Stimulated activated naive CD8-positive, alpha-beta T cell treated with anti-CD3 and anti-CD28 coated beads, Interleukin-15, amount 100 ng/mL, for 72 hours (primary cell): ENCODE data around the gene DSG4.

Experiments used
- ATAC-seq: fragments of 150-1000 bp; cut with Tn5 transposase; 2 replicates; pipeline ENCODE4 v1.10.0; 2021; ENCODE audit warnings: mild to moderate bottlenecking, moderate library complexity
- DNase-seq, 2 donors: peaks; one replicate each; pipeline ENCODE4 v3.0.0; 2021 to 2022
- H3K27ac Mint-ChIP-seq, 2 donors: one replicate each; pipeline ENCODE4 v1.8.0; 2022; ENCODE audit warnings: mild to moderate bottlenecking in 2 of 2, mixed read lengths in 2 of 2, moderate library complexity in 2 of 2
- H3K27me3 Mint-ChIP-seq: one replicate; pipeline ENCODE4 v1.8.0; 2022; ENCODE audit warnings: mixed read lengths
- H3K4me1 Mint-ChIP-seq: one replicate; pipeline ENCODE4 v1.8.0; 2022; ENCODE audit warnings: mild to moderate bottlenecking, mixed read lengths
- H3K4me3 Mint-ChIP-seq, 2 donors: one replicate each; pipeline ENCODE4 v1.8.0; 2022; ENCODE audit warnings: mild to moderate bottlenecking in 2 of 2, mixed read lengths in 2 of 2, moderate library complexity in 1 of 2
- H3K9me3 Mint-ChIP-seq, 2 donors: one replicate each; pipeline ENCODE4 v1.8.0; 2022; ENCODE audit warnings: mixed read lengths in 2 of 2

Gene DSG4

DNA sequence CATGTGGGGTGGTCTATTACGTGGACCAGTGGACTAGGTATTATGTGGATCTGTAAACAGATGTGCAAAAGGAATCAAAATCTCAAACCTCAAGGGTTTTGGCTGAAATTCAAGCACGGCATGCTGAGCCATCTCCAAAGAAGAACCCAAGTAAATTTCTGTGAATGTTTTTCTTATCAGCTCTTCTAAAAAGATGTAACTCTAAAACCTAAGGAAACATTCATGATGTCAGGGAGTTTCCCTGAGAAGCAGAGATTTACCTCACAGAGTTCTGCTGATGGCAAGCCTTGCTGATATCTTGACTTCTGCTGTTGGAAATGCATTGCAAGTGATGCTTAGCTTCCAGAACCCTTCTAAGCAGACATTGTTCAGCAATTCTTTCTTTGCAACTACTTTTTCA lies 21.6 kb downstream of the DSG4 start:
- Mint-ChIP-seq H3K4me1 (no peaks in the 10 kb centered on the region), H3K27me3 (peaks cover 5% of the 10 kb centered on the region), H3K9me3 (no peaks in the 10 kb centered on the region), H3K27ac (no peak overlapping the region), H3K4me3 (no peak overlapping the region)
- DNase-seq (no peak), ATAC-seq (no peak)

DNA sequence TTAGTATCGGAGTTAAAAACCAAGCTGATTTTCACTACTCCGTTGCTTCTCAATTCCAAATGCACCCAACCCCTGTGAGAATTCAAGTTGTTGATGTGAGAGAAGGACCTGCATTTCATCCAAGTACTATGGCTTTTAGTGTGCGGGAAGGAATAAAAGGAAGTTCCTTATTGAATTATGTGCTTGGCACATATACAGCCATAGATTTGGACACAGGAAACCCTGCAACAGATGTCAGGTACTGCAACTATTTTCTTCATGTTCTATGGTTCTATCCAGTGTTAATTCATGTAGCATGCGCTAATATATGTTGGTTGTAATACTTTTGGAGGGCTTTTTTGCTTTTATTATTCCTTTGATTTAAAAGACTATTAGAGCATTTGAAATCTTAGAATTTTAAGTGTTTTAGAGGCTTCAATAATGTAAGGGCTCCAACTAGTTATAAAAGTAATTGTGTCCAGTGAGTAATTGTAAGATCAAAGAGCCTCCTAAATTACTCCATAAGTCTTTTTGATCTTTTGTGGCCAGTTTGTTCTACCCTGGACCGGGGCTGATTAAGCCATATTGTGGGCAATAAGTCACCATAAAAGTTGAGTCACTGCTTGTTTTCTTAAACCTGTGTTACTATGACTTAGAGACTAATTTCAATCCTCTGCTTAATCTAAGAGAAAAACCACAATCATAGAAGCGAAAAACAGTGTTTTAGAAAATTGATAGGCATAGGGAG lies 22.9 kb downstream of the DSG4 start:
- ATAC-seq, result no peak
- Mint-ChIP-seq H3K27me3 (peaks cover 5% of the 10 kb centered on the region), H3K27ac (no peak overlapping the region), H3K9me3 (no peaks in the 10 kb centered on the region), H3K4me1 (no peaks in the 10 kb centered on the region), H3K4me3 (no peak overlapping the region)
- DNase-seq, result no peak

DNA sequence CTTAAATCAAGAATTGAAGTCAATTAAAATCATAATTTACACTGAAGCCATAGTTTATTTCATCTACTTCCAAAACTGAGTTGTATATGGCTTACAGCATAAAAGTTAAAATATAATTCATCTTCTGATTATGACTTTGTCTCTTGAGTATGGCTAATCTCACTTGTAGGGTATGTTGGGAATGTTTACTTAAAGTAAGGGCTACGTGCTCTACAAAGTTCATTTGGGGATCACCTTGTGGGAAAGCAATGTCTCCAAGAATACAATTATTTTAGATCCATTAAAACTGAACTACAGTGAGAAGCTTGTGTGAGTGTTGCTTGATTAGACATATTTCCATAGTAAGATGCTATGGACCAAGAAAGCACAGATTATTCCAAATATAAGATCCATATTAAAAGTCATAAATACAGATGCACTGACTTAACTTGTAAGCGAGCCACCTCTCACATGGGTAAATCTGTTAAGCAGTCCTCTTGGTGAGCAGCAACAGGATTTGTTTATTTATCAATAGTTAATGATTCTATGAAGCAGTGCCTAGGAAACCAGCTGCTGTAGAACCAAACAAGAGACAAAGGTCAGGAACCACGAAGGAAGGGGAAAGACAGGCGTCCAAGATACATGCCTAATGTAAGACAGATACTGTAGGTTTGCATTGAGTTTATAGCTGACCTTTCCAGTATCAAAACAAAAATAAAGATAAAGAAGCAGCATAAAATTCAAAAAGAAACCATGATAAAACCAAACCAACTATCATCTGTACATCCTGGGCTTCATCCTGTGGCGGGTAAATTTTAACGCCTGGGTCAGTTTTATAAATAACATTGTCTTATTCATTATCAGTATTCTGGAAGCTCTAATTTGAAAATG lies 24.8 kb downstream of the DSG4 start:
- Mint-ChIP-seq H3K27me3 (peaks cover 5% of the 10 kb centered on the region), H3K9me3 (no peaks in the 10 kb centered on the region), H3K4me1 (no peaks in the 10 kb centered on the region), H3K27ac (no peak overlapping the region), H3K4me3 (no peak overlapping the region)
- ATAC-seq, result no peak
- no peak for DNase-seq

DNA sequence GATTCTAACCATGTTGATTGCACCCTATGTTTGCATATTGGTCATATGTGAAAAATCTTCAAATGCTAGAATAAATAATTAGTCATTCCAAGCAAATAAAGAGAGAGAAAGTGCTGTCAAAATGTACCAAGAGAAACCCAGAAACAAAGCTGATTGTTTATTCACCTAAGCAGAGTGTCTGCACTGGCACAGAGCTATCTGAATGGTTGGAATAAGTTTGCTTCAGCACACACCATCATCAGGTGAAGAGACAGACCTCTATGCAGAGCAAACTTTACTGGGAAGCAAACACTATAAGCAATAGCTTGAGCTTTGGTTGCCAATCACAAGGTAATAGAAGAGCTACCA lies 25.4 kb downstream of the DSG4 start:
- H3K4me3 Mint-ChIP-seq, result no peak overlapping the region
- no peaks in the 10 kb centered on the region for H3K4me1 Mint-ChIP-seq
- no peak for ATAC-seq
- H3K9me3 Mint-ChIP-seq, result peaks cover 0 to 3% of the 10 kb centered on the region in 2 donors
- DNase-seq, result no peak
- H3K27me3 Mint-ChIP-seq, result peaks cover 5% of the 10 kb centered on the region
- no peak overlapping the region for H3K27ac Mint-ChIP-seq

DNA sequence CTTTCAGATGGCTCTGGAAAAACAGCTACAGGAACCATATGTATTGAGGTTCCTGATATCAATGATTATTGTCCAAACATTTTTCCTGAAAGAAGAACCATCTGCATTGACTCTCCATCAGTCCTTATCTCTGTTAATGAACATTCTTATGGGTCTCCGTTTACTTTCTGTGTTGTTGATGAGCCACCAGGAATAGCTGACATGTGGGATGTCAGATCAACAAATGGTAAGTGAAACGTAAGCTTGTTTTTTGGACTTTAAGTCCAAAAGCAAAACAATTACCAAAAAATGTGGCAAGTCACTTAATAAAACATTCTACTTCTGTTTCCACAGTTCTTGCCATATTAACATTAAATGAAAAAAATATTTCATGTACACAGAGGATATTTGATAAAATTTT lies 26.8 kb downstream of the DSG4 start:
- Mint-ChIP-seq H3K9me3 (peaks cover 0 to 5% of the 10 kb centered on the region in 2 donors), H3K27ac (no peak overlapping the region), H3K4me3 (no peak overlapping the region), H3K4me1 (no peaks in the 10 kb centered on the region), H3K27me3 (peaks cover 5% of the 10 kb centered on the region)
- DNase-seq (no peak), ATAC-seq (no peak)

DNA sequence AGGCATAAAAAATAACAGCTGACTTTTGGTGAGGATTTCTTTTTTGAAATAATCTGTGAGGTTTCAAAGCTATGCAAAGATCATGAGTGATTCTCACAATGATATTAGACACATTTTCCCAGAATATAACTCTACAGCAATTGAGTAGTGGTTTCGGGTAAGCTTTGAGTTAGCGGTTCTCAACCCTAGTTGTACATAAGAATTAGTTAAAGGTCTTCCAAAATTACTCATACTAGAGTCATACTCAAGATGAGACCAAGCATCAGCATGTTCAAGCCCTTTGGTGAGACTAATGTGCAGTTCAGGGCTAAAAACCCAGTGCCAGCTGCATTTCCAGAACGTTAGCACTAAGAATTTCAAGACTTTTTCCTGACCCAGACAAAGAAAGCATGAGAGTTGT lies 31.1 kb downstream of the DSG4 start:
- no peak for DNase-seq
- no peaks in the 10 kb centered on the region for H3K4me1 Mint-ChIP-seq
- peaks cover 0 to 5% of the 10 kb centered on the region in 2 donors for H3K9me3 Mint-ChIP-seq
- no peak overlapping the region for H3K4me3 Mint-ChIP-seq
- H3K27me3 Mint-ChIP-seq, result peaks cover 5% of the 10 kb centered on the region
- no peak overlapping the region for H3K27ac Mint-ChIP-seq
- ATAC-seq, result no peak

DNA sequence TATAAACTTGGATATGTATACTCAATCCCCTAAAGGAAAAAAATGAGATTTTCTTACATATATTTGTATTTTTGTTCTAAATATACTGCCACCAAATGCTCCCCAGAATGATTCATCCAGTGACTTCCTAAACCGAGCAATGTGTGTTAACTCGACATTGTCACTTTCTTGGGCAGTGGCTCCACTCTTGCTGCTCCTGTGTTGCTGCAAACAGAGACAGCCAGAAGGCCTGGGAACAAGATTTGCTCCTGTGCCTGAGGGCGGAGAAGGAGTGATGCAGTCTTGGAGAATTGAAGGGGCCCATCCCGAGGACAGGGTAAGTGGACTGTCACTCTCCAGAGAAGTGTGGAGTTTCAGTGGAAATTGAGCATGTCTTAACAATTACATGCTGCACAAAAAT lies 32.7 kb downstream of the DSG4 start:
- DNase-seq (no peak), ATAC-seq (no peak)
- Mint-ChIP-seq H3K27me3 (no peaks in the 10 kb centered on the region), H3K4me3 (no peak overlapping the region), H3K27ac (no peak overlapping the region), H3K4me1 (no peaks in the 10 kb centered on the region), H3K9me3 (peaks cover 0 to 5% of the 10 kb centered on the region in 2 donors)

DNA sequence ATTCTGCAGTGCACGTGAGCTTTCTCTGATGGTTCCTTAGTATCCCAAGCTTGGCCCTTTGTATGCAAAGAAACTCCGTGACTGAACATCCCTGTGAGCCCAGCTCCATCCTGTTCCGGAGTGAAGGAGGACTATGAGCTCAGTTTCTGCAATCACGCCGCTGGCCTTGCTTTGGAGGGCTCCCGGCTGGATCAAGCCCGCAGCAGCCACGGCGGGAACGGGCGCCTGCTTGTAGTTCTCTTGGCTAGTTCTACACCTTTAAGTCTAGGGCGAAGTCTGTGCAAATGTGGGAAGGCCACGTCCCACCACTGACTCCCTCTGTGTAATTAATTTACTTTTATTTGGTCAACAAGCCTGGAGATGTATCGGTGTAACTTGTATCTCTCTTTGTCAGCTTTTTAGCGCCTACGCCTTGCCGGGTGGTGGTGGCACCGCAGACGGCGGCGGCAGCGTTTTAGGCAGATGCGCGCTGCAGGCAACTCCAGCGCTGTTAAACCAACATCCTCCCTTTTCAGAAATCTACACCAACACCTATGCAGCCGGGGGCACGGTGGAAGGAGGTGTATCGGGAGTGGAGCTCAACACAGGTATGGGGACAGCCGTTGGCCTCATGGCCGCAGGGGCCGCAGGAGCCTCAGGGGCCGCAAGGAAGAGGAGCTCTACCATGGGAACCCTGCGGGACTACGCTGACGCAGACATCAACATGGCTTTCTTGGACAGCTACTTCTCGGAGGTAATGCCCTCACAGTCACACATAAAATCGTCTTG lies 34.3 kb downstream of the DSG4 start:
- H3K4me1 Mint-ChIP-seq, result no peaks in the 10 kb centered on the region
- no peak for DNase-seq
- ATAC-seq, result no peak
- peaks cover 0 to 8% of the 10 kb centered on the region in 2 donors for H3K9me3 Mint-ChIP-seq
- no peak overlapping the region for H3K27ac Mint-ChIP-seq
- H3K27me3 Mint-ChIP-seq, result no peaks in the 10 kb centered on the region
- H3K4me3 Mint-ChIP-seq, result no peak overlapping the region

DNA sequence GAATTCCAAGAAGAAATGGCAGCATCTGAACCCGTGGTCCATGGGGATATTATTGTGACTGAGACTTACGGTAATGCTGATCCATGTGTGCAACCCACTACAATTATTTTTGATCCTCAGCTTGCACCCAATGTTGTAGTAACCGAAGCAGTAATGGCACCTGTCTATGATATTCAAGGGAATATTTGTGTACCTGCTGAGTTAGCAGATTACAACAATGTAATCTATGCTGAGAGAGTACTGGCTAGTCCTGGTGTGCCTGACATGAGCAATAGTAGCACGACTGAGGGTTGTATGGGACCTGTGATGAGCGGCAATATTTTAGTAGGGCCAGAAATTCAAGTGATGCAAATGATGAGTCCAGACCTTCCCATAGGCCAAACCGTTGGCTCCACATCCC lies 36.6 kb downstream of the DSG4 start:
- H3K27ac Mint-ChIP-seq, result no peak overlapping the region
- H3K4me3 Mint-ChIP-seq, result no peak overlapping the region
- no peaks in the 10 kb centered on the region for H3K4me1 Mint-ChIP-seq
- DNase-seq (no peak), ATAC-seq (no peak)
- H3K27me3 Mint-ChIP-seq, result no peaks in the 10 kb centered on the region
- peaks cover 0 to 4% of the 10 kb centered on the region in 2 donors for H3K9me3 Mint-ChIP-seq

DNA sequence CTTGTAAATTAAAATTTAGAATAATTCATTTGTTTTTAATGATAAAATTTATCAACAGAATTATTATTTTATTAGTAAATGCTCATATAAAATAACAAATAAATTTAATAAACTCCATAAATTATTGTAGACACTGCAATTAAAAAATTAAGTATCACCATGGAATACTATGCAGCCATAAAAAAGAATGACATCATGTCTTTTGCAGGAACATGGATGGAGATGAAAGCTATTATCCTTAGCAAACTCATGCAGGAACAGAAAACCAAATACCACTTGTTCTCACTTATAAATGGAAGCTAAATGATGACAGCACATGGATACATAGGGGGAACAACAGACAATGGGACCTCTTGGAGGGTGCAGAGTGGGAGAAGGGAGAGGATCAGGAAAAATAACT lies 41.3 kb downstream of the DSG4 start:
- DNase-seq (no peak), ATAC-seq (no peak)
- Mint-ChIP-seq H3K9me3 (peaks cover 0 to 4% of the 10 kb centered on the region in 2 donors), H3K27ac (no peak overlapping the region), H3K4me3 (no peak overlapping the region), H3K4me1 (no peaks in the 10 kb centered on the region), H3K27me3 (no peaks in the 10 kb centered on the region)

DNA sequence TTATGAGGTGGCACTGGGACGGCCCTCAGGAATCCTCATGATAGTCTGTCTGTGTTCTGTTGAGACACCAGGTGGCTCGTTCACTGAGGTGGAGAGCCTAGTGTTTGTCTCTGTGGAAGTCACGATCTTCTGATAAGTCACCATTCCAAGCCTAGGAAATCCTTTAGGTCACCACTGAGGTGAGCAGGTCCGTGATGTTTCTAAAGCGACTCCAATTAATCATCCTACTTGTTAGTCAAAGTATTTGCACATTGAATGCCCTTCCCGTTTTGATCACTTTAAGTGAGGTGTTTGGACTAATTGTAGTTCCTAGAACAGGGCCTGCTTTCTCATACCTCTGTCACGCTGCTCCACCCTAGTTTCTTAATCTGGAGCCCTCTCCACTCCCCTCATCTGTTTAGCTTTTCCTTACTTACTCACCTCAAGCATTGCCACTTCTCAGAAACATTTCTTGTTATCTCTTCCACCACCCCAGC lies 42.9 kb downstream of the DSG4 start:
- ATAC-seq (no peak), DNase-seq (no peak)
- H3K4me1 Mint-ChIP-seq, result no peaks in the 10 kb centered on the region
- H3K9me3 Mint-ChIP-seq, result peaks cover 0 to 4% of the 10 kb centered on the region in 2 donors
- H3K27ac Mint-ChIP-seq, result no peak overlapping the region
- H3K4me3 Mint-ChIP-seq, result no peak overlapping the region
- H3K27me3 Mint-ChIP-seq, result no peaks in the 10 kb centered on the region

DNA sequence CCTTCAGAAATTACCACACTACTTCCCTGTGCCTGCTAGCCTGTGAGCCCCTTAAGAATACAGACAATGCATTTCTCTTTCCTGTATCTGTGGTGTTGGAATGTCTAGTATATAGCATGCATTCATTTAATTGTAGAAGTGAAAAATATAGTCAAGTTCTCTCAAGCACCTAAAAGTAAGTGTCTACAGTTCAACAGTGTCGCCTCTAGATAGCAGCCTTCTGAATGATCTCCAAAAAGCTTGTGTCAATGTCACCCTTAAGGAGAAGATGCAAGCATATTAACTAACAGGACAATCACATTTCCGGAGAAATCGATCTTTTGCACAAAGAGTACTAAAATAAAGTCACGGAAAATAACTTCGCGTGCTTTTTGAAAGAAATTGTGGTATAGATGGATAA lies 43.5 kb downstream of the DSG4 start:
- peaks cover 0 to 4% of the 10 kb centered on the region in 2 donors for H3K9me3 Mint-ChIP-seq
- H3K4me3 Mint-ChIP-seq, result no peak overlapping the region
- H3K4me1 Mint-ChIP-seq, result no peaks in the 10 kb centered on the region
- no peak overlapping the region for H3K27ac Mint-ChIP-seq
- no peak for DNase-seq
- H3K27me3 Mint-ChIP-seq, result no peaks in the 10 kb centered on the region
- no peak for ATAC-seq

DNA sequence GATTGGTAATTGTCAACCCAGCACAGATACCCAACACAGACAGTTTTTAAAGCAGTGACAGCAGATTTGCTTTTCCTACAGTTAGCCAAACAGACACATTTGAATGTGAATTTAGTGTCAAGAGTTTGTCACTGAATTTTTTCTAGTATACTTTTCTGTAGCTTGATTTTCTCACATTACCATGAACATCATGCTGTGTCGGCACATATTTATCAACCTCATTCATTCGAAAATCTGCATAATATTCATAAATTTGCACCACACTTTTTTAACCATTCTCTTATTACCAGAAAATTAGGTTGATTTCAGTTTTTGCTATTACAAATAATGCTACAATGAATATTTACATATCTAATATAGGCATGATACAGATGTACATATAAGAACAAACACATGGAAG lies 43.9 kb downstream of the DSG4 start:
- DNase-seq (no peak), ATAC-seq (no peak)
- Mint-ChIP-seq H3K9me3 (peaks cover 0 to 4% of the 10 kb centered on the region in 2 donors), H3K27ac (no peak overlapping the region), H3K4me3 (no peak overlapping the region), H3K27me3 (no peaks in the 10 kb centered on the region), H3K4me1 (no peaks in the 10 kb centered on the region)

DNA sequence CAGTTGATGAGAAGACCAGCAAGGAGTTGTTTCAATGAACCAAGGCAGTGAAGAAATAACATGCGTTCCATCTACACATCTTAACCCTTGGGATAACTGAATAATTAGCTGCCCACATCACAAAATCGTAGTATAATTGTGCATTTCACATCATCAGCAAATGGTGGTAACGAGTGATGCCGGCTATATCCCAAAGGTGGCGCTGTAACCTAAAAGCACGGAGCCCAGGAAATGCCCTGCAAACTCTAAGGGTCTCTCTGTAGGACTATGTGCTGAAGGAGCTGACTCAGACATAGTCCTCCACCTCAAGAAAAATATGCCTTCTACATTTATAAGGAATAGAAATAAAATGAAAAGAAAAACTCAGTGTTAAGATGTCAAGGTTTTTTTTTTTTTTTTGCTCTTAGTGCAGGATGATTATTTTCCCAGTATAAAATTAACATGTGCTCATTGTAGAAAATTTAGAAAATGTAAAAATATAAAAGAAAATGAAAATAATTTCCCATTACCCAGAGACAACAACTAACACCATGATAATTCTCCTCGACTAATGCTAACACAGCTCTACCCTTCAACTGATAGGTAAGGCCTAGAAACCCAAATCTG lies 47.9 kb downstream of the DSG4 start:
- Mint-ChIP-seq H3K4me1 (no peaks in the 10 kb centered on the region), H3K27me3 (no peaks in the 10 kb centered on the region), H3K9me3 (no peaks in the 10 kb centered on the region), H3K27ac (no peak overlapping the region), H3K4me3 (no peak overlapping the region)
- ATAC-seq, result no peak
- DNase-seq, result peak in 1 of 2 donors; percentile 3

DNA sequence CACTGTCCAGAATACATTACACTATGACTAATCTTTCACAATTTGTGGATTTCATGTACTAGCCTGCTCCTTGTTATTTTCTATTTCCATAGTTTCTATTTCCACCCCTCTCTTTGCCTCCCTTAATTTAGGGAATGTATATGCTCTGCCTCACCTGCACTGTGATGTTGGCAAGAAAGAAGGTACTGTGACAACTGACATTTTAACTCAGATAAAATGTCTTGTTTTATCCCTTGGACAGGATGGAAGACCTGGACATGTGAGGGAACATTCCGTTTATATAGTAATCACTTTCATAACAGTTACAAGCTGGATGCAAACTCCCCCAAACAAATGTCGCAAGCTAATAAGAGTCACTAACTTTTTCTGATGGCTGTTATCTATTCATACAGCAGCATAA lies 49.4 kb downstream of the DSG4 start:
- Mint-ChIP-seq H3K4me1 (no peaks in the 10 kb centered on the region), H3K9me3 (no peaks in the 10 kb centered on the region), H3K4me3 (no peak overlapping the region), H3K27me3 (no peaks in the 10 kb centered on the region), H3K27ac (no peak overlapping the region)
- no peak for DNase-seq
- ATAC-seq, result no peak
